Breast epithelium (tissue), 3 donors: ENCODE results near the gene FANK1.
"Not testable (repeated sequence)": the region's sequence is repeated elsewhere in the genome, so short reads cannot be mapped to it uniquely, and the experiment has no call there.

Experiments used
- CTCF ChIP-seq, 3 donors: fragments of 450-650 bp; IDR thresholded peaks; one replicate each; pipeline ENCODE4 v1.5.1; 2016 to 2017; ENCODE audit warnings: antibody characterized with exemption in 3 of 3, mild to moderate bottlenecking in 3 of 3, moderate library complexity in 3 of 3
- POLR2A ChIP-seq: fragments of 450-650 bp; IDR thresholded peaks from one replicate; pipeline ENCODE4 v1.6.1; 2016; ENCODE audit warnings: antibody characterized with exemption, mild to moderate bottlenecking, moderate library complexity

- TF ChIP-seq CTCF (IDR thresholded peaks at IDR 0.05); POLR2A: not testable (repeated sequence)
These were observed 13.1 kb downstream of the FANK1 start for GRCh38 chr10:125909491-125909890.
